NT2/D1 (cell line): ENCODE results near the gene CTDP1.
"Not testable (repeated sequence)": the region's sequence is repeated elsewhere in the genome, so short reads cannot be mapped to it uniquely, and the experiment has no call there.

ENCODE experiments used
- DNase-seq: peaks from one replicate; pipeline ENCODE4 v3.0.0-alpha.2; 2011; ENCODE audit warnings: low read depth, low spot score
- H3K27me3 ChIP-seq: 2 replicates; pipeline ENCODE4 v1.6.0; 2011; ENCODE audit warnings: mild to moderate bottlenecking; ENCODE audit not compliant: insufficient read length, insufficient read depth
- H3K36me3 ChIP-seq: 2 replicates; pipeline ENCODE4 v1.6.1; 2011; ENCODE audit warnings: mild to moderate bottlenecking, low read length, mixed read lengths; ENCODE audit not compliant: insufficient read depth, insufficient read length
- H3K4me1 ChIP-seq: 2 replicates; pipeline ENCODE4 v1.5.1; 2011; ENCODE audit not compliant: insufficient read depth, insufficient read length
- H3K4me3 ChIP-seq: 2 replicates; pipeline ENCODE4 v1.5.1; 2011; ENCODE audit warnings: low read depth; ENCODE audit not compliant: insufficient read length
- H3K9ac ChIP-seq: 2 replicates; pipeline ENCODE4 v1.6.0; 2011; ENCODE audit warnings: low read depth; ENCODE audit not compliant: insufficient read length
- H3K9me3 ChIP-seq: 2 replicates; pipeline ENCODE4 v1.5.1; 2011; ENCODE audit warnings: mild to moderate bottlenecking, low read length; ENCODE audit not compliant: insufficient read depth
- SUZ12 ChIP-seq: IDR thresholded peaks from 2 replicates; pipeline ENCODE4 v1.6.1; 2011; ENCODE audit not compliant: insufficient read length, insufficient read depth; ENCODE audit errors: extremely low read depth
- YY1 ChIP-seq: IDR thresholded peaks from 2 replicates; pipeline ENCODE4 v1.6.1; 2011; ENCODE audit not compliant: insufficient read length, insufficient read depth
- ZNF274 ChIP-seq: IDR thresholded peaks from 2 replicates; pipeline ENCODE4 v1.6.1; 2011; ENCODE audit warnings: mild to moderate bottlenecking, low read depth, low read length

The CTDP1 gene

DNA sequence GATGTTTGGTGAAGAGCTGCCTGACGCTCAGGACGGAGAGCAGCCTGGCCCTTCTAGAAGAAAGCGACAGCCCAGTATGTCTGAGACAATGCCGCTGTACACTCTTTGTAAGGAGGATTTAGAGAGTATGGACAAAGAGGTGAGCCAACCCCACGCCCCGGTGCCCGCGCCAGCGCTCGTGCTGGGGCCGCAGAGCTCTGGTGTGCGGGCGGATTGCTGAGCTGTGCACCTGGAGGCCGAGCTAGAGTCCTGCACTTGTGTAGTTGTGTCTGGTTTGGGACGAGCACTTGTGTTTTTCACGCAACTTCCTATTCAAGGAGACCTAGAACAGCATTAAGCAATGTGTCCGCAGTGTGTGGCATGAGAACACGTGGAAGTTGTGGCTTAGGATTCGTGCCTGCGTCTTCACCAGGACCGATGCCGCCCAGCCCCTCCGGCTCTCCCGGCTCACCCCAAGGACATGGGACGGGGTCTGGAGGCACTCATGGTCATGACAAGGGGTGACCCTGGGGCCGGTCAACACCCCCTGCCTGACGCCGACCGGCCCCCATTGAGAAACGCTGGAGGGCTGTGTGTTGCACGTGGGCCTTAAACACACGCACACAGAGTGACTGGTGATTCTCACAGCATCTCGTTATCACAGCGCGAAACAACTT is 49.5 kb downstream of the CTDP1 start:
- no peaks in the 10 kb centered on the region for H3K4me1 ChIP-seq
- H3K9ac ChIP-seq: no peak overlapping the region
- H3K9me3 ChIP-seq: peaks cover 34% of the 10 kb centered on the region
- H3K36me3 ChIP-seq: peaks cover 85% of the 10 kb centered on the region
- H3K4me3 ChIP-seq: no peak overlapping the region
- H3K27me3 ChIP-seq: no peaks in the 10 kb centered on the region
- DNase-seq: no peak
- TF ChIP-seq SUZ12 (no peak), YY1 (no peak), ZNF274 (no peak)

DNA sequence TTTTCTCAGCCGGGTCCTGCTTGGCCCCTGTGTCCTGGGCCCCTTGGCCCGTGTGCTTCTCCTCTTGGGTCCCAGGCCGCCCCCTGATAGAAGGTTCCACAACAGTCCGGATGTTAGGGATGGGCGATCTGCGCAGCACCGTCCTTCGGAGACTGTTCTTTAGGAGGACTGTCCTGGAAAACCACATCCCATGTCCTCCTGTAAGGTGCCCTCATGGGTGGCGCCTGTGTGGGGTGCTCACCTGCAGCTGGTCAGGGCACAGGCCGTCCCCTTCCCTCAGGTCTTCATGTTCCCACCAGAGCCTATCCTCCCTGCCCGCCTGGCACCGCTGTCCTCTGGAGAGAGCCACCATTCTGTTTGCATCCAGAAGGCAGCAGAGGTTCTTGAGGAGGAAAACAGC is 50.0 kb downstream of the CTDP1 start:
- no peak for DNase-seq
- no peak overlapping the region for H3K9ac ChIP-seq
- peaks cover 85% of the 10 kb centered on the region for H3K36me3 ChIP-seq
- H3K27me3 ChIP-seq: no peaks in the 10 kb centered on the region
- peaks cover 34% of the 10 kb centered on the region for H3K9me3 ChIP-seq
- H3K4me3 ChIP-seq: no peak overlapping the region
- TF ChIP-seq SUZ12: no peak
- no peak for TF ChIP-seq YY1
- no peak for TF ChIP-seq ZNF274
- no peaks in the 10 kb centered on the region for H3K4me1 ChIP-seq

DNA sequence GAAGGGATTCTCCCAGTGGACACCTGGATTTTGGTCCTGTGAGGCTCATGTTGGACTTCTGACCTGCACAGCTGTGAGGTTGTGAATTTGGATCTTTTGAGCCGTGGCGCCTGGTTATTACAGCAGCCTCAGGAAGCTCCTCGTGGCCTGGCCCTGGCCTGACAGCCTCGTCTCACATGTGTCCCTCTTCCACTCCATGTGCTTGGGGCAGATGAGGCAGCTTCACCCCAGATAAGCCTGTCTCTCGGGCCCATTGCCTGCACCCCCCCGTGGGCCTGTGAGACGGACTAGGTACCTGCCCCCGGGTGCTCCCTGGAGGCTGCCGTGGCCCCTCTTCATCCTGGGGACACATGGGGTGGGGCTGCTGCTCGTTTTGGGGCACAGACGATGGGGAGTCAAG is 51.2 kb downstream of the CTDP1 start:
- H3K27me3 ChIP-seq: no peaks in the 10 kb centered on the region
- H3K4me3 ChIP-seq: no peak overlapping the region
- H3K9ac ChIP-seq: no peak overlapping the region
- TF ChIP-seq YY1: no peak
- TF ChIP-seq ZNF274: no peak
- no peak for TF ChIP-seq SUZ12
- H3K9me3 ChIP-seq: peaks cover 34% of the 10 kb centered on the region
- peaks cover 85% of the 10 kb centered on the region for H3K36me3 ChIP-seq
- DNase-seq: no peak
- H3K4me1 ChIP-seq: no peaks in the 10 kb centered on the region

DNA sequence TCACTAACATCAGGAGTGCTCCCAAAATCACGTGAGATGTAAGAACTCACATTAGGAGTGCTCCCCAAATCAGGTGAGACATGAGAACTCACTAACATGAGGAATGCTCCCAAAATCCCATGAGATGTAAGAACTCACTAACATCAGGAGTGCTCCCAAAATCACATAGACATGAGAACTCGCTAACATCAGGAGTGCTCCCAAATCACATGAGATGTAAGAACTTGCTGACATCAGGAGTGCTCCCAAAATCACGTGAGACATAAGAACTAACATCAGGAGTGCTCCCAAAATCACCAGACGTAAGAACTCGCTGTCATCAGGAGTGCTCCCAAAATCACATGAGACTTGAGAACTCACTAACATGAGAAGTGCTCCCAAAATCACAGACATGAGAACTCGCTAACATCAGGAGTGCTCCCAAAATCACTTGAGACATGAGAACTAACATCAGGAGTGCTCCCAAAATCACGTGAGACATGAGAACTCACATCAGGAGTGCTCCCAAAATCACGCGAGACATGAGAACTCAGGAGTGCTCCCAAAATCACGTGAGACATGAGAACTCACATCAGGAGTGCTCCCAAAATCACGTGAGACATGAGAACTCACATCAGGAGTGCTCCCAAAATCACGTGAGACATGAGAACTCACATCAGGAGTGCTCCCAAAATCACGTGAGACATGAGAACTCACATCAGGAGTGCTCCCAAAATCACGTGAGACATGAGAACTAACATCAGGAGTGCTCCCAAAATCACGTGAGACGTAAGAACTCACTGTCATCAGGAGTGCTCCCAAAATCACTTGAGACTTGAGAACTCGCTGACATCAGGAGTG is 52.5 kb downstream of the CTDP1 start:
- H3K4me1 ChIP-seq, DNase-seq, H3K9ac ChIP-seq, H3K27me3 ChIP-seq, H3K4me3 ChIP-seq: not testable (repeated sequence)
- peaks cover 92% of the 10 kb centered on the region for H3K36me3 ChIP-seq
- peak; percentile 90 for TF ChIP-seq ZNF274
- peaks cover 34% of the 10 kb centered on the region for H3K9me3 ChIP-seq

DNA sequence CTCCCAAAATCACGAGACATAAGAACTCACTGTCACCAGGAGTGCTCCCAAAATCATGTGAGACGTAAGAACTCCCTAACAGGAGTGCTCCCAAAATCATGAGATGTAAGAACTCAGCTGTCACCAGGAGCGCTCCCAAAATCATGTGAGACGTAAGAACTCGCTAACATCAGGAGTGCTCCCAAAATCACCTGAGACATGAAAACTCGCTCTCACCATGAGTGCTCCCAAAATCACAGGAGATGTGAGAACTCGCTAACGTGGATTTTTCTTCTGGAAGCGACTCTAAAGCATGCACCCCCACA is 53.1 kb downstream of the CTDP1 start:
- peaks cover 34% of the 10 kb centered on the region for H3K9me3 ChIP-seq
- peaks cover 93% of the 10 kb centered on the region for H3K36me3 ChIP-seq
- DNase-seq: no peak

DNA sequence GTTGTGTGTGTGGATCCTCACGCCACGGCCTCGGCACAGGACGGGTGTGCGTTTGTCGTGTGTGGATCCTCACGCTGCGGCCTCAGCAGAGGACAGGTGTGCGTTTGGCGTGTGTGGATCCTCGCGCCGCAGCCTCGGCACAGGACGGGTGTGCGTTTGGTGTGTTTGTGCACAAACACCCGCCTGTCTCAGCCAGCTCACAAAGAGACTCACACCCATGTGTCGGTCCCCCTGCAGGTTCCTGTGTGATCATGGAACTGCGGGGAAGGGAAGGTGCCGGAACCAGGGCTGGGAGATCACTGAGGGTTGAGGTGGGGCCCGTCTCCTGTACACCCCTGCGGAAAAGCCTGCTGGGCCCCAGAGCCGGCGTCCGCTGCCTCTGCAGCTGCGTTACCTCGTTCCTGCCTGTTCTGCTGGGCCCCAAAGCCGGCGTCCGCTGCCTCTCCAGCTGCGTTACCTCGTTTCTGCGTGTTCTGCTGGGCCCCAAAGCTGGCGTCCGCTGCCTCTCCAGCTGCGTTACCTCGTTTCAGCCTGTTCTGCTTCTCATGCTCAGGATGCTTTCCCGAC is 53.6 kb downstream of the CTDP1 start:
- DNase-seq: no peak
- Histone ChIP-seq H3K27me3 (no peaks in the 10 kb centered on the region), H3K9me3 (peaks cover 34% of the 10 kb centered on the region), H3K4me1 (no peaks in the 10 kb centered on the region), H3K9ac (no peak overlapping the region), H3K4me3 (no peak overlapping the region), H3K36me3 (peaks cover 95% of the 10 kb centered on the region)
- TF ChIP-seq ZNF274 (no peak), SUZ12 (no peak), YY1 (no peak)

More for the DNA sequence above, 53.1 kb downstream of the CTDP1 start:
- no peak overlapping the region for H3K4me3 ChIP-seq
- TF ChIP-seq YY1 (no peak), SUZ12 (no peak), ZNF274 (no peak)
- no peak overlapping the region for H3K9ac ChIP-seq
- no peaks in the 10 kb centered on the region for H3K4me1 ChIP-seq
- no peaks in the 10 kb centered on the region for H3K27me3 ChIP-seq

DNA sequence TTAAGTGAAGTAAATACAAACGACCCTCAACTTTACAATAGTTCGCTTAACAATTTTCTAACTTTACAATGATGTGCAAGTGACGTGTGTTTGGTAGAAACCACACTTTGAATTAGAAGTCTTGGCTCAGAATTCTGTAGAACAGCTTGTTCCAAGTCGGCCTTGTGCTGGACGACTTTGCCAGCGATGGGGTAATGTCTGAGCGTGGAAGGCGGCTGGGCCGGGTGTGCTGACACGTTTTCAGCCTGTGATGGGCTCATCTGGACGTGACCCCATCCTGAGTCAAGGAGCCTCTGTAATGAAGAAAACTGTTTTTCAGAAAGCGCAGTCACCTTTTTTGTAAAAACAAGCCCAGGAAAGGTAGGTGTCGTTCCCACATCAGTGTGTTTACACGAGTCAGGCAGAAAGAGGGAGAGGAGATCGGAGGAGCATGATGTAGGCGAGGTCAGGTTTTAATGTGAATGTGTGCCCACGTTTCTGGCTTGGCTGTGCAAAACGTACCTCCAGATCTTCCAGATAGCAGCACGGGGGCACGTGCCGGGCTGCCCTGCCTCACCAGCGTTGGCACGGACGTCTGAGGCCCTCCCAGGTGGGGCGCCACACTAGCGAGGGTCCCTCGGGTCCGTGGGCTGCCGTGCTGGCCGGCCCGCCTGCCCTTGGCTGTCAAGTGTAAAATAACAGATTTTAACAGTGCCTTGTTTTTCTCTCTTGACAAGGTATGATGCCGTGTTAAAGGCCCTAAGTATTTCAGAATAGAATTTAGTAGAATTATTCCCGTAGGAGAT is 54.6 kb downstream of the CTDP1 start:
- DNase-seq: no peak
- Histone ChIP-seq H3K4me1 (no peaks in the 10 kb centered on the region), H3K9me3 (peaks cover 34% of the 10 kb centered on the region), H3K27me3 (no peaks in the 10 kb centered on the region), H3K4me3 (no peak overlapping the region), H3K9ac (no peak overlapping the region), H3K36me3 (peaks cover 94% of the 10 kb centered on the region)
- no peak for TF ChIP-seq SUZ12
- no peak for TF ChIP-seq YY1
- no peak for TF ChIP-seq ZNF274
